OCI-LY3 (cell line): ENCODE results near the gene CEMIP2.

Experiments used
- CTCF ChIP-seq: fragments of 200-600, 300-600 bp; sonication (generic); IDR thresholded peaks from 2 replicates; pipeline ENCODE4 v1.5.1; 2014; ENCODE audit warnings: antibody characterized with exemption, low read length, low read depth
- EZH2phosphoT487 ChIP-seq: fragments of 200-600 bp; shearing (Covaris generic); IDR thresholded peaks from 2 replicates; pipeline ENCODE4 v1.6.1; 2018; ENCODE audit warnings: antibody characterized with exemption, mixed run types, low read depth

- TF ChIP-seq CTCF (no peak), EZH2phosphoT487 (no peak)
Observed at GRCh38 chr9:71767163-71767775, 1.0 kb downstream of the CEMIP2 start.
